Measurements from ENCODE around the gene SLC2A14. TPM values are rescaled to one million over a fixed set of nuclear protein-coding genes. Genes with fewer than 3 reads are reported as not detected.

The SLC2A14 gene
- total RNA-seq, 4 donors from 2014 or later: 0.29 to 3.1 (median 0.39) TPM; not detected in 1

- H3K9me3 ChIP-seq: no peaks in the 10 kb centered on the region
- H3K27me3 ChIP-seq: no peaks in the 10 kb centered on the region
- WGBS: 71% methylated on average over 6 of the region's 6 CpGs
- no peak for DNase-seq (ENCODE audit: extremely low spot score)
- intact Hi-C loops (cut with DNase I): no loop called here
- no peaks in the 10 kb centered on the region for H3K36me3 ChIP-seq
- H3K4me3 ChIP-seq: no peak overlapping the region
- TF ChIP-seq POLR2AphosphoS5 (IDR thresholded peaks at IDR 0.05): no peak
- TF ChIP-seq, protein P1, sequence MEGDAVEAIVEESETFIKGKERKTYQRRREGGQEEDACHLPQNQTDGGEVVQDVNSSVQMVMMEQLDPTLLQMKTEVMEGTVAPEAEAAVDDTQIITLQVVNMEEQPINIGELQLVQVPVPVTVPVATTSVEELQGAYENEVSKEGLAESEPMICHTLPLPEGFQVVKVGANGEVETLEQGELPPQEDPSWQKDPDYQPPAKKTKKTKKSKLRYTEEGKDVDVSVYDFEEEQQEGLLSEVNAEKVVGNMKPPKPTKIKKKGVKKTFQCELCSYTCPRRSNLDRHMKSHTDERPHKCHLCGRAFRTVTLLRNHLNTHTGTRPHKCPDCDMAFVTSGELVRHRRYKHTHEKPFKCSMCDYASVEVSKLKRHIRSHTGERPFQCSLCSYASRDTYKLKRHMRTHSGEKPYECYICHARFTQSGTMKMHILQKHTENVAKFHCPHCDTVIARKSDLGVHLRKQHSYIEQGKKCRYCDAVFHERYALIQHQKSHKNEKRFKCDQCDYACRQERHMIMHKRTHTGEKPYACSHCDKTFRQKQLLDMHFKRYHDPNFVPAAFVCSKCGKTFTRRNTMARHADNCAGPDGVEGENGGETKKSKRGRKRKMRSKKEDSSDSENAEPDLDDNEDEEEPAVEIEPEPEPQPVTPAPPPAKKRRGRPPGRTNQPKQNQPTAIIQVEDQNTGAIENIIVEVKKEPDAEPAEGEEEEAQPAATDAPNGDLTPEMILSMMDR (IDR thresholded peaks at IDR 0.05): no peak
- TF ChIP-seq EP300 (IDR thresholded peaks at IDR 0.05): no peak
- no peak for TF ChIP-seq POLR2A (IDR thresholded peaks at IDR 0.05; ENCODE audit: low read depth)
- no peak overlapping the region for H3K27ac ChIP-seq (replicated peaks in 1 of 4)
- H3K4me1 ChIP-seq: no peaks in the 10 kb centered on the region
These were observed 90.7 kb downstream of the SLC2A14 start for GRCh38 chr12:7782055-7782454.

- 65% methylated on average over 3 of the region's 3 CpGs for WGBS
- intact Hi-C loops (cut with DNase I): no loop called here
- no peak overlapping the region for H3K4me3 ChIP-seq
- no peak for TF ChIP-seq POLR2AphosphoS5 (IDR thresholded peaks at IDR 0.05)
- no peak for TF ChIP-seq EP300 (IDR thresholded peaks at IDR 0.05)
- TF ChIP-seq, protein P1 (IDR thresholded peaks at IDR 0.05): no peak
- TF ChIP-seq POLR2A (IDR thresholded peaks at IDR 0.05; ENCODE audit: low read depth): no peak
- H3K4me1 ChIP-seq: no peaks in the 10 kb centered on the region
- H3K27ac ChIP-seq (replicated peaks in 1 of 4): no peak overlapping the region
- no peaks in the 10 kb centered on the region for H3K36me3 ChIP-seq
- no peaks in the 10 kb centered on the region for H3K27me3 ChIP-seq
- DNase-seq (ENCODE audit: extremely low spot score): no peak
- no peaks in the 10 kb centered on the region for H3K9me3 ChIP-seq
These were observed 91.4 kb downstream of the SLC2A14 start for GRCh38 chr12:7781274-7781673.

GRCh38 chr12:7769999-7770398 lies 102.7 kb downstream of the SLC2A14 start:
- 73% methylated on average over 3 of the region's 3 CpGs for WGBS
- no peak overlapping the region for H3K4me3 ChIP-seq
- TF ChIP-seq EP300 (IDR thresholded peaks at IDR 0.05): no peak
- no peak for TF ChIP-seq POLR2A (IDR thresholded peaks at IDR 0.05; ENCODE audit: low read depth)
- TF ChIP-seq, protein P1 (IDR thresholded peaks at IDR 0.05): no peak
- no peak for TF ChIP-seq POLR2AphosphoS5 (IDR thresholded peaks at IDR 0.05)
- H3K4me1 ChIP-seq: no peaks in the 10 kb centered on the region
- H3K27ac ChIP-seq (replicated peaks in 1 of 4): no peak overlapping the region
- H3K36me3 ChIP-seq: no peaks in the 10 kb centered on the region
- no peaks in the 10 kb centered on the region for H3K9me3 ChIP-seq
- H3K27me3 ChIP-seq: no peaks in the 10 kb centered on the region
- intact Hi-C loops (cut with DNase I): no loop called here
- no peak for DNase-seq (ENCODE audit: extremely low spot score)

Small RNAs within 50 kb of the gene (small RNA-seq; reads per million reads assigned to genes)
- 0 reads per million in 3 donors for gene RF00019

Other genes with a start within 250 kb of the SLC2A14 start
- gene APOBEC1, start 207.0 kb downstream of the SLC2A14 start, total RNA-seq: not detected
- under 1 TPM in 2 of 4 donors, not detected in 2; 0.26 to 0.40 TPM for gene GDF3, start 177.1 kb downstream of the SLC2A14 start, total RNA-seq
- not detected for gene DPPA3, start 161.5 kb downstream of the SLC2A14 start, total RNA-seq
- not detected for gene CLEC4C, start 125.5 kb downstream of the SLC2A14 start, total RNA-seq
- not detected for gene NANOGNB, start 107.7 kb downstream of the SLC2A14 start, total RNA-seq
- gene NANOG, start 83.5 kb downstream of the SLC2A14 start, total RNA-seq: not detected
- gene SLC2A3, start 63.3 kb upstream of the SLC2A14 start, total RNA-seq: 100 to 1,000 TPM in 1 of 4 donors, 10 to 100 TPM in 3; 10.7 to 102 (median 13.5) TPM
- gene FOXJ2, start 159.8 kb upstream of the SLC2A14 start, total RNA-seq: 10 to 100 TPM; 17.4 to 29.0 (median 23.9) TPM
- 10 to 100 TPM in 1 of 4 donors, 1 to 10 TPM in 3; 4.9 to 18.7 (median 9.0) TPM for gene C3AR1, start 193.4 kb upstream of the SLC2A14 start, total RNA-seq
- gene NECAP1, start 209.4 kb upstream of the SLC2A14 start, total RNA-seq: 10 to 100 TPM; 17.9 to 29.2 (median 23.0) TPM